Mesothelial cell of epicardium (in vitro differentiated cells): Measurements from ENCODE around the gene DZIP1L. TPM values are rescaled to one million over a fixed set of nuclear protein-coding genes. Genes with fewer than 3 reads are reported as not detected.

Experiments
- DNase-seq, 2 experiments: peaks; one replicate each; pipeline ENCODE4 v3.0.0; 2021; ENCODE audit warnings: low spot score in 2 of 2; ENCODE audit not compliant: unreplicated experiment in 2 of 2
- H3K27ac Mint-ChIP-seq: 2 replicates; pipeline ENCODE4 v1.8.0; 2021; ENCODE audit warnings: mixed read lengths
- H3K27me3 Mint-ChIP-seq: 2 replicates; pipeline ENCODE4 v1.8.0; 2021; ENCODE audit warnings: low read depth, mixed read lengths
- H3K36me3 Mint-ChIP-seq: 2 replicates; pipeline ENCODE4 v1.8.0; 2021; ENCODE audit warnings: mixed read lengths
- H3K4me1 Mint-ChIP-seq: 2 replicates; pipeline ENCODE4 v1.8.0; 2021; ENCODE audit warnings: mixed read lengths
- H3K4me3 Mint-ChIP-seq: 2 replicates; pipeline ENCODE4 v1.8.0; 2021; ENCODE audit warnings: mild to moderate bottlenecking, moderate library complexity, mixed read lengths
- H3K9me3 Mint-ChIP-seq: 2 replicates; pipeline ENCODE4 v1.8.0; 2021; ENCODE audit warnings: mixed read lengths
- CTCF ChIP-seq: fragments of 200-600 bp; sonication (generic); IDR thresholded peaks from one replicate; pipeline ENCODE4 v1.5.0; 2021; ENCODE audit warnings: antibody characterized with exemption; ENCODE audit not compliant: unreplicated experiment
- total RNA-seq: library from RNA; stranded (reverse); gene quantifications from 3 replicates; pipeline ENCODE4 v1.2.1, GENCODE V29; 2021

Gene DZIP1L
- total RNA-seq, 1 donor from 2014 or later = 26.5 TPM

GRCh38 chr3:138081371-138082084 is 33.9 kb downstream of the DZIP1L start:
- Mint-ChIP-seq H3K27ac (peak overlapping the region; percentile 76), H3K4me3 (no peak overlapping the region), H3K36me3 (peaks cover 30% of the 10 kb centered on the region), H3K4me1 (peaks cover 14% of the 10 kb centered on the region), H3K27me3 (no peaks in the 10 kb centered on the region), H3K9me3 (no peaks in the 10 kb centered on the region)
- no peak for TF ChIP-seq CTCF
- no peak for DNase-seq

GRCh38 chr3:138079901-138080300 is 35.5 kb downstream of the DZIP1L start:
- H3K4me3 Mint-ChIP-seq = no peak overlapping the region
- no peak for TF ChIP-seq CTCF
- no peak for DNase-seq
- peaks cover 40% of the 10 kb centered on the region for H3K36me3 Mint-ChIP-seq
- no peak overlapping the region for H3K27ac Mint-ChIP-seq
- H3K9me3 Mint-ChIP-seq = peaks cover 13% of the 10 kb centered on the region
- no peaks in the 10 kb centered on the region for H3K27me3 Mint-ChIP-seq
- H3K4me1 Mint-ChIP-seq = peaks cover 14% of the 10 kb centered on the region

- Mint-ChIP-seq H3K36me3 (peaks cover 39% of the 10 kb centered on the region), H3K27ac (no peak overlapping the region), H3K9me3 (peaks cover 20% of the 10 kb centered on the region), H3K27me3 (no peaks in the 10 kb centered on the region), H3K4me3 (no peak overlapping the region), H3K4me1 (peaks cover 14% of the 10 kb centered on the region)
- DNase-seq = no peak
- no peak for TF ChIP-seq CTCF
Observed at GRCh38 chr3:138078901-138079344, 36.5 kb downstream of the DZIP1L start.

GRCh38 chr3:138078096-138078495 is 37.3 kb downstream of the DZIP1L start:
- H3K27me3 Mint-ChIP-seq = no peaks in the 10 kb centered on the region
- peaks cover 24% of the 10 kb centered on the region for H3K9me3 Mint-ChIP-seq
- H3K4me1 Mint-ChIP-seq = peaks cover 14% of the 10 kb centered on the region
- TF ChIP-seq CTCF = no peak
- no peak for DNase-seq
- peaks cover 46% of the 10 kb centered on the region for H3K36me3 Mint-ChIP-seq
- H3K27ac Mint-ChIP-seq = no peak overlapping the region
- no peak overlapping the region for H3K4me3 Mint-ChIP-seq

GRCh38 chr3:138072796-138073195 is 42.6 kb downstream of the DZIP1L start:
- H3K27me3 Mint-ChIP-seq = no peaks in the 10 kb centered on the region
- peaks cover 24% of the 10 kb centered on the region for H3K9me3 Mint-ChIP-seq
- no peak overlapping the region for H3K4me3 Mint-ChIP-seq
- H3K27ac Mint-ChIP-seq = no peak overlapping the region
- peaks cover 40% of the 10 kb centered on the region for H3K36me3 Mint-ChIP-seq
- no peak for DNase-seq
- H3K4me1 Mint-ChIP-seq = no peaks in the 10 kb centered on the region
- TF ChIP-seq CTCF = no peak
